SK-N-SH (cell line): ENCODE data around the gene SENP8. TPM values are rescaled to one million over a fixed set of nuclear protein-coding genes. Genes with fewer than 3 reads are reported as not detected.

Source experiments
- CTCF ChIA-PET: fragments of 300-600, 350-600 bp; formaldehyde crosslinking; extraction: SDS; loops from one replicate; lab custom pipeline; 2021; lab: Yijun Ruan, JAX
- POLR2A ChIA-PET: fragments of 350-600 bp; sonication (Branson Sonifier 250); formaldehyde crosslinking; extraction: SDS; loops from one replicate; lab custom pipeline; 2020; ENCODE audit warnings: antibody characterized with exemption, inconsistent platforms; lab: Yijun Ruan, JAX
- DNase-seq: peaks from one replicate; pipeline ENCODE4 v3.0.0; 2012
- H2AFZ ChIP-seq: fragments of 200-600 bp; sonication (generic); 2 replicates; pipeline ENCODE4 v1.8.1; 2016; ENCODE audit warnings: antibody characterized with exemption, mild to moderate bottlenecking, low read depth
- H3F3A ChIP-seq: fragments of 200-600 bp; sonication (generic); replicated peaks from 2 replicates; pipeline ENCODE3; 2016; ENCODE audit warnings: antibody characterized with exemption, mild to moderate bottlenecking; ENCODE audit not compliant: insufficient read depth
- H3K27ac ChIP-seq, 2 experiments: fragments of 200-500 bp in 1 of 2; fragments of 200-600 bp in 1 of 2; sonication (Bioruptor generic) in 1 of 2; sonication (generic), shearing (Covaris generic) in 1 of 2; 2 replicates each; pipeline versions ENCODE4 v1.5.1 to v1.6.1; 2014 to 2016; ENCODE audit warnings: low read depth in 2 of 2, inconsistent platforms in 1 of 2, low read length in 1 of 2, mild to moderate bottlenecking in 1 of 2, mixed read lengths in 1 of 2
- H3K27me3 ChIP-seq: fragments of 200-600 bp; sonication (generic), shearing (Covaris generic); 2 replicates; pipeline ENCODE4 v1.6.1; 2016; ENCODE audit warnings: mixed run types; ENCODE audit not compliant: insufficient read depth
- H3K36me3 ChIP-seq, 2 experiments: fragments of 200-500 bp in 1 of 2; fragments of 200-600 bp in 1 of 2; sonication (Bioruptor generic) in 1 of 2; sonication (generic) in 1 of 2; replicated peaks in 1 of 2; 2 replicates each; pipeline versions ENCODE3 to v1.5.1; 2014 to 2016; ENCODE audit warnings: low read length in 1 of 2, mild to moderate bottlenecking in 1 of 2; ENCODE audit not compliant: insufficient read depth in 2 of 2, control insufficient read depth in 1 of 2
- H3K4me1 ChIP-seq, 2 experiments: fragments of 200-500 bp in 1 of 2; fragments of 200-600 bp in 1 of 2; sonication (Bioruptor generic) in 1 of 2; sonication (generic), shearing (Covaris generic) in 1 of 2; 2 replicates each; pipeline versions ENCODE4 v1.5.1 to v1.6.1; 2014 to 2016; ENCODE audit warnings: low read depth in 1 of 2, low read length in 1 of 2, mixed run types in 1 of 2; ENCODE audit not compliant: insufficient read depth in 2 of 2, control insufficient read depth in 1 of 2
- H3K4me2 ChIP-seq: fragments of 200-600 bp; sonication (generic), shearing (Covaris generic); 2 replicates; pipeline ENCODE4 v1.6.1; 2017; ENCODE audit warnings: mixed run types
- H3K4me3 ChIP-seq, 2 experiments: fragments of 200-500 bp in 1 of 2; fragments of 200-600 bp in 1 of 2; sonication (Bioruptor generic) in 1 of 2; sonication (generic), shearing (Covaris generic) in 1 of 2; 2 replicates each; pipeline versions ENCODE4 v1.5.1 to v1.8.1; 2014 to 2016; ENCODE audit warnings: low read depth in 2 of 2, inconsistent platforms in 1 of 2, low read length in 1 of 2, mild to moderate bottlenecking in 1 of 2, mixed read lengths in 1 of 2, moderate library complexity in 1 of 2
- H3K79me2 ChIP-seq: fragments of 200-600 bp; sonication (generic); 2 replicates; pipeline ENCODE4 v1.8.1; 2017; ENCODE audit warnings: mild to moderate bottlenecking; ENCODE audit not compliant: insufficient read depth
- H3K9ac ChIP-seq: fragments of 200-600 bp; sonication (generic); 2 replicates; pipeline ENCODE4 v1.6.1; 2017; ENCODE audit warnings: mixed run types
- H3K9me2 ChIP-seq: fragments of 200-600 bp; sonication (generic); 2 replicates; pipeline ENCODE4 v1.6.1; 2017; ENCODE audit warnings: mixed run types
- H3K9me3 ChIP-seq: fragments of 200-600 bp; sonication (generic); 2 replicates; pipeline ENCODE4 v1.6.1; 2017; ENCODE audit warnings: mixed run types, mild to moderate bottlenecking, moderate library complexity
- H4K20me1 ChIP-seq: fragments of 200-600 bp; sonication (generic); 2 replicates; pipeline ENCODE4 v1.6.1; 2017; ENCODE audit warnings: mild to moderate bottlenecking, mixed run types; ENCODE audit not compliant: insufficient read depth
- CHD2 ChIP-seq: fragments of 150-350 bp; IDR thresholded peaks from 2 replicates; pipeline ENCODE4 v1.6.1; 2018; ENCODE audit warnings: low read length; ENCODE audit not compliant: partially characterized antibody
- ELF1 ChIP-seq: IDR thresholded peaks from 2 replicates; pipeline ENCODE4 v1.4.0; 2012
- EP300 ChIP-seq, 2 experiments: IDR thresholded peaks; 2 replicates each; pipeline versions ENCODE4 v1.4.0 to v1.6.1; 2012; ENCODE audit warnings: borderline replicate concordance in 1 of 2, low read depth in 1 of 2, low read length in 1 of 2
- FOSL2 ChIP-seq: IDR thresholded peaks from 2 replicates; pipeline ENCODE4 v1.4.0; 2012; ENCODE audit warnings: low read depth, mild to moderate bottlenecking, moderate library complexity, borderline replicate concordance
- FOXJ3 ChIP-seq: sonication (generic); formaldehyde crosslinking; IDR thresholded peaks from 2 replicates; pipeline ENCODE4 v1.5.1; 2020; ENCODE audit warnings: mild to moderate bottlenecking, missing genetic modification reagents
- FOXM1 ChIP-seq: IDR thresholded peaks from 2 replicates; pipeline ENCODE4 v1.4.0; 2012; ENCODE audit warnings: low read depth, mild to moderate bottlenecking
- GABPA ChIP-seq: IDR thresholded peaks from 2 replicates; pipeline ENCODE4 v1.4.0; 2012; ENCODE audit warnings: low read depth, mild to moderate bottlenecking
- GATA2 ChIP-seq: sonication (generic); formaldehyde crosslinking; IDR thresholded peaks from 2 replicates; pipeline ENCODE4 v1.5.0; 2020; ENCODE audit warnings: mild to moderate bottlenecking, missing genetic modification reagents
- IRF3 ChIP-seq: fragments of 150-350 bp; IDR thresholded peaks from 2 replicates; pipeline ENCODE4 v1.6.1; 2016; ENCODE audit warnings: mild to moderate bottlenecking, low read depth, low read length
- JUND ChIP-seq: IDR thresholded peaks from 2 replicates; pipeline ENCODE4 v1.4.0; 2012
- NFIC ChIP-seq: IDR thresholded peaks from 2 replicates; pipeline ENCODE4 v1.4.0; 2012; ENCODE audit warnings: borderline replicate concordance
- NRF1 ChIP-seq: IDR thresholded peaks from 2 replicates; pipeline ENCODE4 v1.6.1; 2012; ENCODE audit warnings: low read depth, mild to moderate bottlenecking, low read length
- PBX3 ChIP-seq: IDR thresholded peaks from 2 replicates; pipeline ENCODE4; 2012
- POLR2AphosphoS5 ChIP-seq: IDR thresholded peaks from 2 replicates; pipeline ENCODE4 v1.6.1; 2012; ENCODE audit warnings: low read depth, low read length
- RCOR1 ChIP-seq: fragments of 150-350 bp; IDR thresholded peaks from 2 replicates; pipeline ENCODE4 v1.6.1; 2017; ENCODE audit warnings: antibody characterized with exemption, low read length
- RFX5 ChIP-seq: IDR thresholded peaks from 2 replicates; pipeline ENCODE4 v1.6.1; 2012; ENCODE audit warnings: mild to moderate bottlenecking, improper control_type of control experiment, low read length
- TAF1 ChIP-seq: IDR thresholded peaks from 2 replicates; pipeline ENCODE4 v1.6.1; 2012; ENCODE audit warnings: low read depth, mild to moderate bottlenecking, low read length, moderate library complexity, borderline replicate concordance
- TCF12 ChIP-seq: IDR thresholded peaks from 2 replicates; pipeline ENCODE4 v1.4.0; 2012
- USF1 ChIP-seq: IDR thresholded peaks from 2 replicates; pipeline ENCODE4 v1.4.0; 2012; ENCODE audit warnings: low read depth, borderline replicate concordance
- ZBTB33 ChIP-seq: IDR thresholded peaks from 2 replicates; pipeline ENCODE4 v1.4.0; 2012; ENCODE audit warnings: low read depth, borderline replicate concordance
- WGBS: methylation state at CpG from one replicate; pipeline ENCODE4 v1.1.6; 2017; ENCODE audit warnings: low lambda C conversion rate; 5-methylcytosine and 5-hydroxymethylcytosine counted together
- polyA plus RNA-seq, 3 experiments: library from polyadenylated mRNA; depleted of rRNA; stranded (reverse); fragments of >200 nt; gene quantifications; 2 replicates each; pipeline ENCODE4 v1.2.3, GENCODE V29; 2012

Gene SENP8
- polyA plus RNA-seq, 1 of the 3 experiments (the other 2 are of a cell fraction): 1.4 TPM

GRCh38 chr15:72153269-72154000 is 35.2 kb downstream of the SENP8 start:
- Histone ChIP-seq H4K20me1 (no peaks in the 10 kb centered on the region), H2AFZ (no peak overlapping the region), H3F3A (no peaks in the 10 kb centered on the region), H3K9me3 (no peaks in the 10 kb centered on the region), H3K9me2 (no peaks in the 10 kb centered on the region), H3K9ac (no peak overlapping the region), H3K4me2 (no peak overlapping the region), H3K4me1 (peaks cover 10% of the 10 kb centered on the region in 2 experiments; a peak in 1 of 4 replicates), H3K27ac (no peak overlapping the region), H3K4me3 (no peak overlapping the region), H3K27me3 (no peaks in the 10 kb centered on the region), H3K79me2 (no peaks in the 10 kb centered on the region), H3K36me3 (no peaks in the 10 kb centered on the region)
- WGBS: 96% methylated on average over 5 of the region's 5 CpGs
- ChIA-PET CTCF (interaction anchor here (0.6 to 2.9 kb wide), 5 partner anchors 10 to 410 kb away, joined by 3 to 16 read pairs (median 3); no protein-coding TSS in a partner anchor), POLR2A (no interaction called here)
- DNase-seq: no peak
- TF ChIP-seq ZBTB33 (no peak), NFIC (no peak), GABPA (no peak), IRF3 (no peak), CHD2 (no peak), PBX3 (no peak), RCOR1 (no peak), TAF1 (no peak), RFX5 (no peak), NRF1 (no peak)

- Histone ChIP-seq H3K27me3 (no peaks in the 10 kb centered on the region), H3K9me3 (no peaks in the 10 kb centered on the region), H3F3A (no peaks in the 10 kb centered on the region), H3K27ac (no peak overlapping the region), H3K36me3 (no peaks in the 10 kb centered on the region), H4K20me1 (no peaks in the 10 kb centered on the region), H3K79me2 (no peaks in the 10 kb centered on the region), H3K9ac (no peak overlapping the region), H3K4me2 (no peak overlapping the region), H3K4me1 (peaks cover 10% of the 10 kb centered on the region in 2 experiments; a peak in 1 of 4 replicates), H3K4me3 (no peak overlapping the region), H2AFZ (no peak overlapping the region), H3K9me2 (no peaks in the 10 kb centered on the region)
- 92% methylated on average over 7 of the region's 7 CpGs for WGBS
- TF ChIP-seq TCF12 (no peak), USF1 (no peak), FOXM1 (no peak), RCOR1 (no peak), ELF1 (no peak), JUND (no peak), FOXJ3 (CRISPR knock-in tag) (no peak), TAF1 (no peak), GATA2 (CRISPR knock-in tag) (no peak), EP300 (IDR thresholded peaks at IDR 0.05; ENCODE audit: borderline replicate concordance in 1 of 2, low read depth in 1 of 2, low read length in 1 of 2) (no peak), NFIC (no peak), FOSL2 (no peak), POLR2AphosphoS5 (no peak)
- ChIA-PET CTCF (interaction anchor here (0.7 to 2.9 kb wide), 2 partner anchors 353 to 411 kb away, joined by 3 to 16 read pairs; no protein-coding TSS in a partner anchor), POLR2A (interaction anchor here (0.6 kb wide), 1 partner anchor 28 kb away, joined by 3 read pairs; no protein-coding TSS in a partner anchor)
- DNase-seq: no peak
These were observed 36.1 kb downstream of the SENP8 start for GRCh38 chr15:72154316-72154715.
